GM18907 (cell line): Measurements from ENCODE around the gene GPC1.
A peak's percentile ranks its signal among the peaks of the same experiment; 100 is the strongest.

Experiments
- ATAC-seq: cut with Tn5 transposase; IDR thresholded peaks from one replicate; pipeline ENCODE4 v1.9.1; 2021; ENCODE audit warnings: mild to moderate bottlenecking, moderate library complexity; ENCODE audit not compliant: unreplicated experiment

The GPC1 gene

GRCh38 chr2:240509667-240510512, 74.4 kb downstream of the GPC1 start:
- no peak for ATAC-seq

DNA sequence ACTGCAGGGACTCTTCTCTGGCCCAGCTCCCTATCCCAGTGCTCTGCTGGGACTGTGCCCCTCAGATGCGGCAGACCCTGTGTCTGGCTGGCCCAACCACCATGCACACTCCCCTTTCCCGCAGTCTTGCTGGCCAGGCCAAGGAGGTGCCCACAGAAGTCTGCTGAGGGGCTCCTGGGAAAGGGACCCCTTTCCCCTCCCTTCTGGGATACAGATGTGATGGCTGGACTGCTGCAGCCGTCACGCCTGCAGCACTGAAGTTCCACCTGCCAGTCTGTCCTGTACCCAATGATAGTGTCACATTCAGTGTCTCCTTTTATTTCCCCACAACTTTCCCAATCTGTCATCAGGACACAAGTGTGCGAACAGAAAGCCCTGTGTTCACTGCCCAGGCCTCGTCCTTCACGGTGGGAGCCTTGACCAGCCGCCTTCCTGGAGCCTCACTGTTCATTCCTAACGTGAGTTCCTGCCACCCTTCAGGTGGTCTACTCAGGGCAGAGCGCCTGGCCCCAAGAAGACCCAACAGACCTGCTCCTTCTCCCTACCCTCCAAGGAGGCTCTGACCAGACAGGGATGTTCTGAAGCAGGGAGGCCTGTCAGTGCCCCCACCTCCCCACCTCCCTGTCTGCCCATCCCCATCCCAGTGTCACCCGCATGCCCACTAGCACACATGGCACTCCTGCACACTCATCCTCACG, 75.2 kb downstream of the GPC1 start:
- ATAC-seq, result no peak

GRCh38 chr2:240511351-240512108, 76.1 kb downstream of the GPC1 start:
- no peak for ATAC-seq

DNA sequence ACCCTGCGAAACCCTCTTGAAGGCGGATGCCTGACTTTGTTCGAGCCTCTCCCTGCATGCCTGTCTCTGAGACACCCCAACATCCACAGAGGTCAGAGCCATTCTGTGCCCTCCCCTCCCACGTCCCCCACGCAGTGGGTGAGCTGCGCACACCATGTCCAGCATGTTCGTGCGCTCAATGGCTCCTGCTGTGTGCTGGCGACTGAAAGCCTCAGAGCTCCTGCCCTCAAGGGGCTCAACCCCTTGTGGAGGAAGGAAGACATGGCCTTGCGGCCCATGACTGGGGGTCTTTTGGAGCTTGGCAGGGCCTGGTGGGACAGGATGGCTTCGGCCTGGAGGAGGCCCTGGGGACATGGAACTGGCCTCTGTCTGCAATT, 76.6 kb downstream of the GPC1 start:
- ATAC-seq, result no peak

DNA sequence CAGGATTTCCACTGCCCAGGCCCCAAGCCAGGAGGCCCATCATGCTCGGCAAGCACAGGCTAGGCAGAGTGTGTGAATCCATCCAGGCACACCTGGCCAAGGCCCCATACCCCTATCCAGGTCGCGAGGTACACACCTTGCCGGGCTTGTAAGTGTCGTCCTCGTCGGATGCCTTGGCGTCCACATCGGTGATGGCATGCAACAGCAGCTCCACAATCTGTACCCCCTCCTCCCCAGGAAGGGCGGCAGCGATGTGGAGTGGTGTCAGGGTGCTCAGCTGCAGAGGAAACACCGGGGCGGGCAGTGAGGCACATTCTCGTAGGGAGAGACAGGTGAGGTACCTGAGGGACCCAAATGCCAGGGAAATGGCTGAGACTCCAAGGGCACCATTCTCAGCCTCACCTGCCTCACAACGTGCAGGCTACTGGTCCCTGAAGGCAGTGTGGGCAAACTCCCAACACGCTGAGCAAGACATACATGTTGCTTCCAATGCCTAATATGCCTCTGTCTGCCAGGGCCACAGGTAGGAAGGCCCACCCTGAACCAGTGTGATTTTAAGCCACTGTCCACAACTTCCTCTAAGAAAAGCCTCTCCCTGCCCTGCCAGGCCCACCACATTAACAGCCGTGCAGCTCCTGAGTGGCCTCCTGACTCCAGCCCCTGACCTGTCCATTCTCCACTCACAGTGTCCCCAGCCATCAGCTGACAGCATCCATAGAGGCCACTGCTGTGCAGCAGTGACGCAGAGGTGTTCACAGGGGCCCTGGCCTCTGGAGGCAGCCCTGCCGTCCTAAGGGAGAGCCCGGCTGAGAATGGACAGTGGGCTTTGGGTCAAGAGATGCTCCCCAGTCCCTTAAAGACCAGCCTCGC, 77.4 kb downstream of the GPC1 start:
- ATAC-seq, result no peak

DNA sequence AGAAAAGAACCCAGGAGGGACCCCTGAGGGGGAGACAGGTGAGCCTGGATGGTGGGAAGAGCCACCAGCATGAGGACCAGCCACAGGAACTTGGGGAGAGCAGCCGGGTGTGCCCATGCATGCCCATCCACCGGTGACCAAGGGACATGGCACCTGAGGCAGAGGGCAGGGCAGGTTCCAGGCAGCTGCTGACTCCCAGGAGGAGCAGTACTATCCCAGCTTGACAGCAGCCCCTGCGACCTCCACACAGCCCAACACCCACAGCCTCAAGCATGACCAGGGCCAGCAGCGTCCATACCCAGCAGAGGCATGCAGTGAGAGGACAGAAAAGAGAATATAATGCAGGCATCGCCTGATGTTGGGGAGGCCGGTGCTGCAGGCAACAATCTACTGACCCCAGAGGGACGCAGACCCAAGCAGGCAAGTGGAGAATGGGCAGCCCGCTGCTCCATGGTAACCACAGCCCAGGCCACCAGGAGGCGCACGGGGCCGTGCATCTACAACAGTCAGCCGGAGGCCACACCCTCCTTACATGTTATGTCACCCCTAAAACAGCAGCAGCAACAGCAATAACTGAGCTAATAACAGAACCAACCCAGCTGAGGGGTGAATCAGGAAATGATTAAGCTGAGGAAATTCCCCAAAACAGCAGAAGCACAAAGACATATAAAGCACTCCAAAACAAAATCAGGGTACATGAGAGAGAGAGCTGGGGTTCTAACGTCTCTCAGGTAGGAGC, 78.3 kb downstream of the GPC1 start:
- ATAC-seq, result peak; percentile 92

DNA sequence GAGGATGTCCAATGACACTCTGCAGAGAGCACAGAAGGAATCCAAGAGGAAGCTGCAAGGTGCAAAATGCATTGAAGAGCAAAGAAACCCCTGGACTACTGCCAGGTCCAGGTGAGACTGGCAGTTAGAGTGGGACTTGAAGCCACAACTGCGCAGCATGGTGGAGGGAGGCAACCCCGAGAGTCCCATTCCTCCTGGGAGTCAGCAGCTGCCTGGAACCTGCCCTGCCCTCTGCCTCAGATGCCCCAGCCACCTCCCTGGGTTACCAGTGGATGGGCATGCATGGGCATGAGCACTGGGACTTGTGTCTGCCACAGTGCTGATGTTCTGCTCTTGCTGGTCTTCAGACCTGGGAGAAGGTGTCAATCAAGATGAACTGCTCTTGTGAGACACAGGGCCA, 79.2 kb downstream of the GPC1 start:
- ATAC-seq, result no peak

DNA sequence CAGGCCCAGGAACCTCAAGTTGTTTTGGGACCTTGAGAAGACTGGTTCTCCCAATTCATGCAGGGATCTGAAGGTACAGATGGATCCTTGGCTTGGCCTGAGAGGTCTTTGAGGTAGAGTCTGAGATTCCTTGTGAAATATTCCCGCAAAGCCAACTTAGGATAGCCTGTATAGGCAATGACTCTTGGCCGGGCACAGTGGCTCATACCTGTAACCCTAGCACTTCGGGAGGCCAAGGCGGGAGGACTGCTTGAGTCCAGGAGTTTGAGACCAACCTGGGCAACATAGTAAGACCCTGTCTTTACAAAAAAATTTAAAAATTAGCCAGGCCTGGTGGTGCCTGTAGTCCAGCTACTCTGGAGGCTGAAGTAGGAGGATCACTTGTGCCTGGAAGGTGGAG, 81.9 kb downstream of the GPC1 start:
- ATAC-seq, result no peak
